Gastroesophageal sphincter (tissue), 4 donors: ENCODE results near the gene TMEM132E. TPM values are rescaled to one million over a fixed set of nuclear protein-coding genes. Genes with fewer than 3 reads are reported as not detected.
"Not testable (repeated sequence)": the region's sequence is repeated elsewhere in the genome, so short reads cannot be mapped to it uniquely, and the experiment has no call there.

Source experiments
- ATAC-seq: fragments of 150-250 bp; one replicate; pipeline ENCODE4 v1.9.1; 2016; ENCODE audit warnings: mild to moderate bottlenecking, moderate library complexity
- H3K27ac ChIP-seq, 4 donors: fragments of 200-600 bp; sonication (generic) in 3 of 4; 1 replicate in 3 of 4; 2 replicates in 1 of 4; pipeline ENCODE4 v1.5.1; 2016 to 2019
- H3K27me3 ChIP-seq: fragments of 200-600 bp; sonication (generic); one replicate; pipeline ENCODE4 v1.5.1; 2019
- H3K36me3 ChIP-seq, 2 donors: fragments of 200-600 bp; sonication (generic); one replicate each; pipeline ENCODE4 v1.5.1; 2019; ENCODE audit warnings: control low read depth in 1 of 2
- H3K4me1 ChIP-seq, 3 donors: fragments of 200-600 bp; sonication (generic); 1 replicate in 2 of 3; 2 replicates in 1 of 3; pipeline ENCODE4 v1.5.1; 2016 to 2019; ENCODE audit warnings: control low read depth in 2 of 3
- H3K4me3 ChIP-seq, 2 donors: fragments of 200-600 bp; sonication (generic); one replicate each; pipeline ENCODE4 v1.5.1; 2019; ENCODE audit warnings: mild to moderate bottlenecking in 1 of 2, moderate library complexity in 1 of 2
- H3K9me3 ChIP-seq, 3 donors: fragments of 200-600 bp; sonication (generic); one replicate each; pipeline ENCODE4 v1.5.1; 2017 to 2019; ENCODE audit warnings: control low read depth in 2 of 3
- EP300 ChIP-seq: sonication (generic); formaldehyde crosslinking; IDR thresholded peaks from one replicate; pipeline ENCODE4 v1.6.1; 2017; ENCODE audit warnings: antibody characterized with exemption, mild to moderate bottlenecking
- POLR2A ChIP-seq, 2 donors: fragments of 450-650 bp; IDR thresholded peaks; one replicate each; pipeline ENCODE4 v1.6.1; 2017; ENCODE audit warnings: antibody characterized with exemption in 2 of 2, mild to moderate bottlenecking in 2 of 2, moderate library complexity in 1 of 2
- POLR2AphosphoS5 ChIP-seq: sonication (generic); formaldehyde crosslinking; IDR thresholded peaks from one replicate; pipeline ENCODE4 v1.6.1; 2017; ENCODE audit warnings: antibody characterized with exemption
- WGBS, 2 donors: methylation state at CpG; one replicate each; pipeline ENCODE4 v1.1.5; 2018; ENCODE audit warnings: low coverage in 1 of 2; 5-methylcytosine and 5-hydroxymethylcytosine counted together
- total RNA-seq, 4 donors: library from RNA; depleted of rRNA; stranded (reverse); fragments of >200 nt; gene quantifications; one replicate each; pipeline ENCODE4 v1.1.0, GENCODE V29; 2016
- TF ChIP-seq, protein P1 (sequence below), 4 experiments: fragments of 200-600 bp in 2 of 4; fragments of 450-650 bp in 2 of 4; sonication (generic) in 1 of 4; IDR thresholded peaks; one replicate each; pipeline ENCODE4 v1.5.1; 2017 to 2019; ENCODE audit warnings: antibody characterized with exemption in 4 of 4, mild to moderate bottlenecking in 2 of 4, moderate library complexity in 2 of 4

The TMEM132E gene
- total RNA-seq, 4 donors from 2014 or later = 0.12 to 0.47 TPM; not detected in 2

GRCh38 chr17:34537445-34537844, 41.9 kb upstream of the TMEM132E start:
- no peaks in the 10 kb centered on the region for H3K9me3 ChIP-seq
- no peak for ATAC-seq
- no peak for TF ChIP-seq POLR2A (IDR thresholded peaks at IDR 0.05)
- TF ChIP-seq, protein P1, sequence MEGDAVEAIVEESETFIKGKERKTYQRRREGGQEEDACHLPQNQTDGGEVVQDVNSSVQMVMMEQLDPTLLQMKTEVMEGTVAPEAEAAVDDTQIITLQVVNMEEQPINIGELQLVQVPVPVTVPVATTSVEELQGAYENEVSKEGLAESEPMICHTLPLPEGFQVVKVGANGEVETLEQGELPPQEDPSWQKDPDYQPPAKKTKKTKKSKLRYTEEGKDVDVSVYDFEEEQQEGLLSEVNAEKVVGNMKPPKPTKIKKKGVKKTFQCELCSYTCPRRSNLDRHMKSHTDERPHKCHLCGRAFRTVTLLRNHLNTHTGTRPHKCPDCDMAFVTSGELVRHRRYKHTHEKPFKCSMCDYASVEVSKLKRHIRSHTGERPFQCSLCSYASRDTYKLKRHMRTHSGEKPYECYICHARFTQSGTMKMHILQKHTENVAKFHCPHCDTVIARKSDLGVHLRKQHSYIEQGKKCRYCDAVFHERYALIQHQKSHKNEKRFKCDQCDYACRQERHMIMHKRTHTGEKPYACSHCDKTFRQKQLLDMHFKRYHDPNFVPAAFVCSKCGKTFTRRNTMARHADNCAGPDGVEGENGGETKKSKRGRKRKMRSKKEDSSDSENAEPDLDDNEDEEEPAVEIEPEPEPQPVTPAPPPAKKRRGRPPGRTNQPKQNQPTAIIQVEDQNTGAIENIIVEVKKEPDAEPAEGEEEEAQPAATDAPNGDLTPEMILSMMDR (IDR thresholded peaks at IDR 0.05) = no peak
- no peak overlapping the region for H3K27ac ChIP-seq
- H3K4me1 ChIP-seq = peaks cover 0 to 12% (median 0%) of the 10 kb centered on the region in 3 donors
- no peaks in the 10 kb centered on the region for H3K36me3 ChIP-seq
- 59 to 78% methylated on average over 3 of the region's 3 CpGs for WGBS, 2 donors
- H3K4me3 ChIP-seq = no peak overlapping the region
- H3K27me3 ChIP-seq = peaks cover 48% of the 10 kb centered on the region

DNA sequence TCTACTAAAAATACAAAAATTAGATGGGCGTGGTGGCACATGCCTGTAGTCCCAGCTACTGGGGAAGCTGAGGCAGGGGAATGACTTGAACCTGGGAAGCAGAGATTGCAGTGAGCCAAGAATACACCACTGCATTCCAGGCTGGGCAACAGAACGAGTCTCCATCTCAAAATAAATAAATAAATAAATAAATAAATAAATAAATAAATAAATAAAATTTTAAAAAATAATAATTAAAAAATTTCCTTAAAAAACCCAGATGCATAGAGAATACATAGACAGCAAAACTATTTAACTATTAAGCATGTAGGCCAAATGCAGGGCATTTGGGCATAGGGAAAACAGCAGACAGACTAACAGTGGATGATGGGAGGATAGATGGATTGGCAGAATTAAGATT, 40.8 kb upstream of the TMEM132E start:
- H3K27me3 ChIP-seq = peaks cover 59% of the 10 kb centered on the region
- WGBS, 2 donors = 67% methylated on average over 2 of the region's 2 CpGs; no CpG with 5 or more reads in 1 of the 2 donors
- H3K4me3 ChIP-seq, ATAC-seq, H3K4me1 ChIP-seq, H3K9me3 ChIP-seq, H3K36me3 ChIP-seq, H3K27ac ChIP-seq: not testable (repeated sequence)

DNA sequence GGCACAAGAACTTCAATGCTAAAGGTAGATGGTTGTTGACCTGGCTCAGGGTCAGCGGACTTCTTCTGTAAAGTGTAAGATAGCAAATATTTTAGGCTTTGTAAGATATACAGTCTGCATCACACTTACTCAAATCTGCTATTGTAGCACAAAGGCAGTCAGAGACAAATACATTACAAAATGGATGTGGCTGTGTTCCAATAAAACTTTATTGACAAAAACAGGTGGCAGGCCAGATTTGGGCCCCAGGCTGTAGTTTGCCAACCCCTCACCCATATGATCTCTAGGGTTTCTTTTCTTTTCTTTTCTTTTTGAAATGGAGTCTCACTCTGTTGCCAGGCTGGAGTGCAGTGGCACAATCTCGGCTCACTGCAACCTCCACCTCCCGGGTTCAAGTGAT, 39.5 kb upstream of the TMEM132E start:
- Histone ChIP-seq H3K4me3 (no peak overlapping the region), H3K27me3 (peaks cover 59% of the 10 kb centered on the region), H3K9me3 (no peaks in the 10 kb centered on the region), H3K27ac (no peak overlapping the region), H3K36me3 (no peaks in the 10 kb centered on the region), H3K4me1 (no peaks in the 10 kb centered on the region)
- TF ChIP-seq POLR2A (IDR thresholded peaks at IDR 0.05) = no peak
- TF ChIP-seq POLR2AphosphoS5 = no peak
- no peak for TF ChIP-seq EP300
- TF ChIP-seq, protein P1 (IDR thresholded peaks at IDR 0.05) = no peak
- ATAC-seq = no peak
- 80 to 92% methylated on average over 1 to 2 of the region's 3 CpGs for WGBS, 2 donors

DNA sequence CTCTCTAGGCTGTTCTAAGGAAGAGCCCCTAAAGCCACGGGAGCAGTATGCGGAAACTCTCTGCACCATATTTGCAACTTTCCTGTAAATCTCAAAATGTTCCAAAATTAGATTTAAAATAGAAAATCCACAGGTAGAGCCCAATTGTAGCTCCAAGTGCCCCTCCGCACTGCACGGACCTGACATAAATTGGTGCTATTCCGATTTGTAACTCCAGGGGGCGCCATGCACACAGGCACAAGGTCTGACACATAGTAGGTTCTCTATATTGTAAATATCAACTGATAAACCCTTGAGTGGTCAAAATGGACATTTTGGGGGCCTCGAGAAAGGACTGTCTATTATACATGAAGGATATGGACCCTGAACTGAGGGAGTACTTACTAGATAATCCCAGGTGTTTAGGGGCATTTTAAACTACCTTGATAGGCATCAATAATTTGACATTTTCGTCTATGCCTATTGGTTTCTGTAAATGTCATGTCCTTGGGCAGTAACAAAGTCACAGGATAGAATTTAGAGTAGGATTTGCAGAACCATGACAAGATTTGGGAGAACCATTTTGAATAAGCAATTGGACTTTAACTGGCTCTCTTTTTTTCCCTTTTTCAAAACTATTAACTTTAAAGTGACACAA, 36.6 kb upstream of the TMEM132E start:
- H3K27ac ChIP-seq = no peak overlapping the region
- no peaks in the 10 kb centered on the region for H3K36me3 ChIP-seq
- no peaks in the 10 kb centered on the region for H3K9me3 ChIP-seq
- TF ChIP-seq, protein P1 (IDR thresholded peaks at IDR 0.05) = peak; percentile 63 to 78 (median 68)
- TF ChIP-seq POLR2A (IDR thresholded peaks at IDR 0.05) = no peak
- TF ChIP-seq EP300 = no peak
- H3K27me3 ChIP-seq = peaks cover 50% of the 10 kb centered on the region
- ATAC-seq = no peak
- no peak overlapping the region for H3K4me3 ChIP-seq
- WGBS, 2 donors = 6 to 11% methylated on average over 3 to 4 of the region's 8 CpGs
- no peaks in the 10 kb centered on the region for H3K4me1 ChIP-seq

- TF ChIP-seq POLR2AphosphoS5 (no peak), EP300 (no peak), POLR2A (IDR thresholded peaks at IDR 0.05) (no peak)
- TF ChIP-seq, protein P1 (IDR thresholded peaks at IDR 0.05) = no peak
- no peaks in the 10 kb centered on the region for H3K36me3 ChIP-seq
- H3K27ac ChIP-seq = no peak overlapping the region
- no peak for ATAC-seq
- no peak overlapping the region for H3K4me3 ChIP-seq
- no peaks in the 10 kb centered on the region for H3K4me1 ChIP-seq
- no peaks in the 10 kb centered on the region for H3K9me3 ChIP-seq
- WGBS, 2 donors = no CpG with 5 or more reads among the region's 3 CpGs
- H3K27me3 ChIP-seq = peaks cover 60% of the 10 kb centered on the region
These were observed 31.8 kb upstream of the TMEM132E start for GRCh38 chr17:34547453-34548063.
